NCI-H1105 treated with DMSO at 0.1 percent for 48 hours (cell line): Measurements from ENCODE around the gene RAB11A.
"Not testable (repeated sequence)": the region's sequence is repeated elsewhere in the genome, so short reads cannot be mapped to it uniquely, and the experiment has no call there.

Source experiments
- DNase-seq: peaks from one replicate; lab custom pipeline; 2025; lab: John Stamatoyannopoulos, UW

The RAB11A gene

GRCh38 chr15:65845826-65846519 is 23.3 kb upstream of the RAB11A start:
- no peak for DNase-seq

- DNase-seq: no peak
These were observed 21.3 kb upstream of the RAB11A start for GRCh38 chr15:65847989-65848388.

GRCh38 chr15:65851981-65852380 is 17.3 kb upstream of the RAB11A start:
- DNase-seq: no peak

GRCh38 chr15:65856821-65857455 is 12.4 kb upstream of the RAB11A start:
- DNase-seq: peak; percentile 77

GRCh38 chr15:65857718-65858402 is 11.4 kb upstream of the RAB11A start:
- DNase-seq: no peak

GRCh38 chr15:65862682-65863081 is 6.6 kb upstream of the RAB11A start:
- no peak for DNase-seq

GRCh38 chr15:65863106-65863505 is 6.2 kb upstream of the RAB11A start:
- no peak for DNase-seq

- no peak for DNase-seq
These were observed 2.0 kb upstream of the RAB11A start for GRCh38 chr15:65867244-65867643.

GRCh38 chr15:65867933-65868332 is 1.4 kb upstream of the RAB11A start:
- DNase-seq: not testable (repeated sequence)

- DNase-seq: no peak
These were observed 655 bp upstream of the RAB11A start for GRCh38 chr15:65868546-65869125.

- peak; percentile 57 for DNase-seq
These were observed 922 bp downstream of the RAB11A start for GRCh38 chr15:65869954-65870871.

- peak; percentile 64 for DNase-seq
These were observed 1.7 kb downstream of the RAB11A start for GRCh38 chr15:65870889-65871533.

GRCh38 chr15:65871886-65872285 is 2.6 kb downstream of the RAB11A start:
- DNase-seq: not testable (repeated sequence)

GRCh38 chr15:65872596-65872995 is 3.3 kb downstream of the RAB11A start:
- DNase-seq: not testable (repeated sequence)

- no peak for DNase-seq
These were observed 4.0 kb downstream of the RAB11A start for GRCh38 chr15:65873256-65873655.

- DNase-seq: no peak
These were observed 6.2 kb downstream of the RAB11A start for GRCh38 chr15:65875458-65875857.

GRCh38 chr15:65877749-65878148 is 8.5 kb downstream of the RAB11A start:
- DNase-seq: no peak

GRCh38 chr15:65881766-65882434 is 12.6 kb downstream of the RAB11A start:
- DNase-seq: no peak

- no peak for DNase-seq
These were observed 14.3 kb downstream of the RAB11A start for GRCh38 chr15:65883571-65883970.

GRCh38 chr15:65884511-65884910 is 15.2 kb downstream of the RAB11A start:
- no peak for DNase-seq
